Islet of Langerhans (tissue), 1 donor: Measurements from ENCODE around the gene TTF2.
"Not testable (repeated sequence)": the region's sequence is repeated elsewhere in the genome, so short reads cannot be mapped to it uniquely, and the experiment has no call there.

ENCODE experiments used
- FAIRE-seq: peaks from one replicate; lab custom pipeline; 2011; peaks lifted over from hg19 to GRCh38; lab: Jason Lieb, UNC

The TTF2 gene

DNA sequence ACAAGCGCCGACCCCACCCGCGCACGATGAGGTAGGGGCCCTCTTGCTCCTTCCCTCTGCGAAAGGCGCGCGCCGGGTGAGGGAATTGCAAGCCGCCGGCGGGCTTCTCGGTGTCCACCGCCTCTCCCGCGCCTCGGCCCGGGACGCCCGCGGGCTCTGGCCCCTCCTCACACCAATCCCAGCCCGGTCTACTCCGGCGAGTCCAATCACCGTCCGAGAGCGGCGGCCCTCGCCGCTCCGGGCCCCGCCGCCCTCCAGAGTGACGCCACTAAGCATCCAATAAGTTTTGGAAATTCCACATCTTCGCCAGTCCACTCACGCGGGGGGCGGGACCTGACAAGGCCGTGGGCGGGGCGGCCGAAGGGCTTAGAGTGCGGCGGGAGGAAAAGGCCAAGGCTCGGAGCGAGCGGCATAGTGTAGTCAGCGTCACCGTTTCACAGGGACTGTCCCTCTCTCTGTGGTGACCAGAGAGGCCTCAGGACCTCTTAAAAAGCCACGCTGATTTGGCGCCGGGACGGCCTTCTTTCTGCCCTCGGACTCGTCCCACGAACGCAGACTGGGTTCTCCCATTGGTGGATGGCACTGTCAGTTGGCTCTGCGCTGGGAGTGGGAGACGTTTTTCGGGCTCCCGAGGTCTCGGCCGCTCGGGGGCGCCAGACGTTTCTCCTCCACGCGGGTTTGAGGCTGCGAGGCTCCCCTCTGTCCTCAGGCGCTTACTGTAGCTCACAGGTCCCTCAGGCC is 61.6 kb downstream of the TTF2 start, which contains the start of gene TRIM45:
TSS of gene TRIM45 (minus strand) at position 161 of the 741 bp plus-strand sequence. CDS start 548 bp downstream, outside the sequence.
- no peak for FAIRE-seq

- no peak for FAIRE-seq
Measured at GRCh38 chr1:117122330-117123025, 62.4 kb downstream of the TTF2 start.

GRCh38 chr1:117123274-117123673 is 63.1 kb downstream of the TTF2 start:
- FAIRE-seq, result no peak

GRCh38 chr1:117124661-117125060 is 64.5 kb downstream of the TTF2 start:
- no peak for FAIRE-seq

DNA sequence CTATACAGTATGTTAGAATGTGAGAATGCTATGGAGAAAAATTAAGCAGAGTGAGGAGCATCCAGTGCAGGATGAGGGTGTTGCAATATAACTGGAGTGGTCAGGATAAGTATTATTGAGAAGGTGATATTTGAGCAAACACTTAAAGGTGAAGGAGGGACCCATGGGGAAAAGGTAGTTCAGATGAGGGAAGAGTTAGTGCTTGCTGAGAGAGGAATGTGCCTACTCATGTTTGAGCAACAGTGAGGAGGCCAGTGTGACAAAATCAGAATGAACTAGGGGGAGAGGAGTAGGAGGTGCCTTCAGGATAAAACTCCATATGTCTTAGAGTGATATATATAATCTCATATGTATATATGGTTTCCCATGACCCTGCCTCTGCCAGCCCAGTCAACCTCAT is 67.7 kb downstream of the TTF2 start:
- FAIRE-seq, result no peak

- peak; percentile 98 for FAIRE-seq
Measured at GRCh38 chr1:117128323-117129079, 68.4 kb downstream of the TTF2 start.

DNA sequence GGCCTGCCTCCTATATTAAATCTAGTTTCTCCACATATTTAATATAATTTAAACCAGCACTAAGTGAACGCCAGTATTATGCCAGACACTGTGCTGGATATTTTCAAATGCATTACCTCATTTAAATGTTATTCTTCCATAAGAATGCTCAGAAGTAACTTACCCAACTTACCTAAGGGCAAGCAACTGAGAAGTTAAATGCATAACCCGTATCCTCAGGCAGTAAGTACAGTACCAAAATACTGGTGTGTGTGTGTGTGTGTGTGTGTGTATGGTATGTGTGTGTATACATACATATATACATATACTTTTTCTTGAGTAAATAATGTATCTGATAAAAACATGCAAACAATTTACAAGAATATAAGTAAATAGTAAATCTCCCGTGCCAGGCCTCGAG is 70.4 kb downstream of the TTF2 start:
- FAIRE-seq, result no peak

- FAIRE-seq, result no peak
Measured at GRCh38 chr1:117135329-117135728, 75.2 kb downstream of the TTF2 start.

GRCh38 chr1:117136749-117137148 is 76.6 kb downstream of the TTF2 start:
- no peak for FAIRE-seq

GRCh38 chr1:117137281-117137855 is 77.2 kb downstream of the TTF2 start:
- no peak for FAIRE-seq

DNA sequence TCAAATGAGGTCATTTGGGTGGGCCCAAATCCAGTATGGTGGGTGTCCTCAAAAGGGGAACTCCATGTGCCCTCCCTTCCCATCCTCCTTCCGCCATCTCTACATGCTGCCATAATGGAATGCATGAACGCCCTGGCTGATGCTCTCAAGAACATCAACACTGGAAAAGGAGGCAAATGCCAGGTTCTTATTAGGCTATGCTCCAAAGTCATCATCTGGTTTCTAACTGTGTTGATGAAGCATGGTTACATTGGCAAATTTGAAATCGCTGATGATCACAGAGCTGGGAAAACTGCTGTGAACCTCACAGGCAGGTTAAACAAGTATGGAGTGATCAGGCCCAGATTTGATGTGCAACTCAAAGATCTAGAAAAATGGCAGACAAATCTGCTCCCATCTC is 78.0 kb downstream of the TTF2 start:
- FAIRE-seq, result no peak

- FAIRE-seq, result no peak
Measured at GRCh38 chr1:117138561-117138960, 78.4 kb downstream of the TTF2 start.

- no peak for FAIRE-seq
Measured at GRCh38 chr1:117142200-117142599, 82.1 kb downstream of the TTF2 start.

DNA sequence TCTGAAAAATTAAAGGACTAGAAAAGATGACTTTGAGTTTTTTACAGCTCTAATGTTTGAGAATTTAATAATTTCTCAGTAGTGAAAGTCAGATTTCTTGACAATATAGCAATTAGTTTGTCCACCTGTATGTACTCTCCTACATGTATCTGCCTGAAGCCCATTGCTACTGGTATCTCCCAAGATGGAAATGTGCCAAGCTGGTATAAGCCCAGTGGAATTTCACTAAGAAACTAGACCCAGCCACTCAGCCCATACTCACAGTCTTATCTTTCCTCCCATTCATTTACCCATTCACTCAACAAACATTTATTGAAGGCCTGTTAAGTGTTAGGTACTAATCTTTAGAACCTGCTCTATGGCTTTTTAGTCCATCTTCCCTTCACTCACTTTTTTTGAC is 83.0 kb downstream of the TTF2 start:
- FAIRE-seq, result no peak

GRCh38 chr1:117143871-117144270 is 83.7 kb downstream of the TTF2 start:
- FAIRE-seq, result no peak

GRCh38 chr1:117146072-117146471 is 85.9 kb downstream of the TTF2 start:
- no peak for FAIRE-seq

DNA sequence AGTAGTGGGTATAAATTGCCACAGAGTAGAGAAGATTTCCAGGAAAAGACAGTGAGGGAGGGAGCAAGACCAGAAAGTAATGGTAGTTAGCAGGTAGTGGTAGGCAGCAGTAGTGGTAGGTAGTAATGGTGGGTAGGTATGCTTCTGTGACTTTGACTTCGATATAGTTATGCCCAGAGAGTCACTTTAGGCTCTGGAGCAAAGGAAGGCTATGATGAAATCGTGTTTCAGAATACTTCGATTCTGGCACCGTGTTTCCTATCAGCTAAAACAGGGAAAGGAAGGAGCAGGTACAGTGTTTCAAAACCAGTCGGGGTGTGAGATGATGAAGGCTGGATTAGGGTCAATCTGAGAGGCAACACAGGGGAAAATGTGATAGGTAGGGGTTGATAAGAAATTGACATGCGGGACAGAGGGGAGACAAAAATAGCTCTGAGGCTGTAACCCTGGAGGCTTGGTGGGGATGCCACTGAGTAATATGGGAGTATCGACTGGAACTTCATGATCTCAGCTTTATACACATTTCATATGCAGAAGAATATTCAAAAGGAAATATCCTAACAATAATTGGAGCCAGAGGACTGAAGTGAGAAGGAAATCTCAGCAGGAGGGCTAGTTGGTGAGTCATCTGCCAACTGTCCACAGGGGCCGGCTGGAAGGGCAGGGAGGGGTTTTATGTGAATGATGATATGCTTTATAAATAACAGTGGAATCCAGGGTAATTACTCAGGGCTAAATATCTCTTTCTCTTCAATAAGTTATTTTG is 86.6 kb downstream of the TTF2 start:
- no peak for FAIRE-seq

- FAIRE-seq, result peak; percentile 94
Measured at GRCh38 chr1:117147341-117147831, 87.3 kb downstream of the TTF2 start.

GRCh38 chr1:117147856-117148588 is 87.9 kb downstream of the TTF2 start:
- FAIRE-seq, result no peak

DNA sequence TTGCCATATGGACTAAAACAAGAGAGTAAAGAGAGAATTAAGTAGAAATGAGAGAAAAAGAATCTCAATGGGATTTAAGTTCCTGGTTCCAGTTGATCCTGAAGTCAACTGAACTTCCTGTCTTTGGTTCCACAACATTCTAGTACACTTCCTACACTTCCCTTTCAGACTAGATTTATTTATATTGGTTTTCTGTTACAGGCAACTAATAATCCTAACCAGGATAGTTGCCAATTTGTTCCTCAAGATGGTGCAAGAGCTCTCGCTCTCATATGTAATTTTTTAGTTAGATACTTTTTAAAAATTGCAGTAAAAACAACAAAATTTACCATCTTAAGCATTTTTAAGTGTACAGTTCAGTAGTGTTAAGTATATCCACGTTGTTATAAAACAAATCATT is 90.2 kb downstream of the TTF2 start:
- FAIRE-seq, result no peak

GRCh38 chr1:117151305-117151704 is 91.2 kb downstream of the TTF2 start:
- not testable (repeated sequence) for FAIRE-seq
